AG09309 (cell line): ENCODE data around the gene WNT1.

ENCODE experiments used
- DNase-seq: peaks from one replicate; pipeline ENCODE4 v3.0.0-alpha.2; 2010; ENCODE audit warnings: low read depth
- H3K4me3 ChIP-seq: 2 replicates; pipeline ENCODE4 v1.5.1; 2011; ENCODE audit warnings: mild to moderate bottlenecking, low read depth, low read length, moderate library complexity; ENCODE audit not compliant: control insufficient read depth
- CTCF ChIP-seq: IDR thresholded peaks from 2 replicates; pipeline ENCODE4 v1.5.1; 2011; ENCODE audit warnings: mild to moderate bottlenecking, low read depth, low read length, inconsistent platforms; ENCODE audit not compliant: insufficient read depth, control insufficient read depth; ENCODE audit errors: missing control alignments

The WNT1 gene

GRCh38 chr12:49023812-49024211, 45.7 kb downstream of the WNT1 start:
- DNase-seq, result no peak
- H3K4me3 ChIP-seq, result no peak overlapping the region
- TF ChIP-seq CTCF, result no peak

- no peak overlapping the region for H3K4me3 ChIP-seq
- TF ChIP-seq CTCF, result no peak
- no peak for DNase-seq
Measured at GRCh38 chr12:49024543-49024942, 46.4 kb downstream of the WNT1 start.

- no peak for DNase-seq
- no peak for TF ChIP-seq CTCF
- H3K4me3 ChIP-seq, result no peak overlapping the region
Measured at GRCh38 chr12:49025463-49025862, 47.3 kb downstream of the WNT1 start.

GRCh38 chr12:49026101-49026500, 48.0 kb downstream of the WNT1 start:
- no peak overlapping the region for H3K4me3 ChIP-seq
- DNase-seq, result no peak
- no peak for TF ChIP-seq CTCF

- DNase-seq, result no peak
- no peak for TF ChIP-seq CTCF
- H3K4me3 ChIP-seq, result no peak overlapping the region
Measured at GRCh38 chr12:49026678-49027480, 48.8 kb downstream of the WNT1 start.

GRCh38 chr12:49027846-49028555, 49.9 kb downstream of the WNT1 start:
- TF ChIP-seq CTCF, result no peak
- H3K4me3 ChIP-seq, result no peak overlapping the region
- no peak for DNase-seq
